H9 (cell line): Measurements from ENCODE around the gene PLXNA4. TPM values are rescaled to one million over a fixed set of nuclear protein-coding genes. Genes with fewer than 3 reads are reported as not detected.

Experiments used
- DNase-seq: peaks from one replicate; pipeline ENCODE4 v3.0.0-alpha.2; 2017
- H2AFZ ChIP-seq: one replicate; pipeline ENCODE4 v1.6.1; 2013; ENCODE audit warnings: mild to moderate bottlenecking, low read length, control low read depth, moderate library complexity
- H2AK5ac ChIP-seq: 2 replicates; pipeline ENCODE4 v1.6.1; 2013; ENCODE audit warnings: low read length, control low read depth, mixed read lengths; ENCODE audit not compliant: insufficient read length
- H2BK120ac ChIP-seq: one replicate; pipeline ENCODE4 v1.6.1; 2013; ENCODE audit warnings: low read depth, mild to moderate bottlenecking, low read length, control low read depth, inconsistent platforms; ENCODE audit not compliant: poor library complexity, severe bottlenecking
- H2BK12ac ChIP-seq: 2 replicates; pipeline ENCODE4 v1.6.1; 2013; ENCODE audit warnings: low read length, control low read depth, mixed read lengths, low read depth; ENCODE audit not compliant: insufficient read length
- H2BK15ac ChIP-seq: 2 replicates; pipeline ENCODE4 v1.6.1; 2013; ENCODE audit warnings: low read depth, low read length, control low read depth
- H2BK20ac ChIP-seq: one replicate; pipeline ENCODE4 v1.6.1; 2013; ENCODE audit warnings: low read depth, mild to moderate bottlenecking, low read length, control low read depth, inconsistent platforms; ENCODE audit not compliant: poor library complexity, severe bottlenecking
- H2BK5ac ChIP-seq: 2 replicates; pipeline ENCODE4 v1.6.1; 2013; ENCODE audit warnings: low read length, control low read depth, mixed read lengths; ENCODE audit not compliant: insufficient read length
- H3K14ac ChIP-seq: 2 replicates; pipeline ENCODE4 v1.6.1; 2013; ENCODE audit warnings: low read length, control low read depth; ENCODE audit not compliant: insufficient read depth
- H3K18ac ChIP-seq: 2 replicates; pipeline ENCODE4 v1.6.1; 2013; ENCODE audit warnings: low read depth, mild to moderate bottlenecking, mixed read lengths, low read length, control low read depth; ENCODE audit not compliant: insufficient read length
- H3K23ac ChIP-seq: 2 replicates; pipeline ENCODE4 v1.6.1; 2013; ENCODE audit warnings: low read length, control low read depth, mixed read lengths, low read depth; ENCODE audit not compliant: insufficient read length
- H3K23me2 ChIP-seq: 2 replicates; pipeline ENCODE4 v1.6.1; 2013; ENCODE audit warnings: low read depth, mild to moderate bottlenecking, mixed read lengths, low read length, control low read depth; ENCODE audit not compliant: insufficient read length, poor library complexity, severe bottlenecking
- H3K27ac ChIP-seq: 2 replicates; pipeline ENCODE4 v1.5.1; 2013; ENCODE audit warnings: low read length, control low read depth, mixed read lengths, low read depth; ENCODE audit not compliant: insufficient read length
- H3K27me3 ChIP-seq: 2 replicates; pipeline ENCODE4 v1.6.1; 2013; ENCODE audit warnings: low read length, control low read depth, inconsistent platforms; ENCODE audit not compliant: insufficient read depth
- H3K4ac ChIP-seq: 2 replicates; pipeline ENCODE4 v1.6.1; 2013; ENCODE audit warnings: low read depth, mild to moderate bottlenecking, control low read depth, inconsistent platforms, low read length, moderate library complexity
- H3K4me1 ChIP-seq: 2 replicates; pipeline ENCODE4 v1.6.1; 2013; ENCODE audit warnings: low read length, control low read depth, inconsistent platforms; ENCODE audit not compliant: insufficient read depth
- H3K4me2 ChIP-seq: 2 replicates; pipeline ENCODE4 v1.6.1; 2013; ENCODE audit warnings: low read length, control low read depth, mixed read lengths; ENCODE audit not compliant: insufficient read length, insufficient read depth
- H3K56ac ChIP-seq: 2 replicates; pipeline ENCODE4 v1.6.1; 2013; ENCODE audit warnings: low read depth, mild to moderate bottlenecking, mixed read lengths, low read length, control low read depth; ENCODE audit not compliant: insufficient read length
- H3K79me1 ChIP-seq: 2 replicates; pipeline ENCODE4 v1.6.1; 2013; ENCODE audit warnings: low read depth, mild to moderate bottlenecking, moderate library complexity, low read length, control low read depth, inconsistent platforms; ENCODE audit not compliant: insufficient read depth, poor library complexity, severe bottlenecking
- H3K79me2 ChIP-seq: 2 replicates; pipeline ENCODE4 v1.6.1; 2013; ENCODE audit warnings: low read length, control low read depth, inconsistent platforms; ENCODE audit not compliant: insufficient read depth
- H3K9ac ChIP-seq: 2 replicates; pipeline ENCODE4 v1.6.1; 2013; ENCODE audit warnings: low read length, control low read depth, mixed read lengths; ENCODE audit not compliant: insufficient read length; ENCODE audit errors: extremely low read depth
- H3K9me3 ChIP-seq: one replicate; pipeline ENCODE4 v1.6.1; 2013; ENCODE audit warnings: low read depth, low read length, inconsistent platforms; ENCODE audit not compliant: control insufficient read depth
- H3T11ph ChIP-seq: one replicate; pipeline ENCODE4 v1.6.1; 2013; ENCODE audit warnings: mild to moderate bottlenecking, low read length, control low read depth, inconsistent platforms
- H4K20me1 ChIP-seq: one replicate; pipeline ENCODE4 v1.6.1; 2013; ENCODE audit not compliant: control insufficient read depth, insufficient read length, insufficient read depth
- H4K5ac ChIP-seq: 2 replicates; pipeline ENCODE4 v1.6.1; 2013; ENCODE audit warnings: low read depth, mild to moderate bottlenecking, mixed read lengths, low read length, control low read depth; ENCODE audit not compliant: insufficient read length
- H4K8ac ChIP-seq: replicated peaks from 2 replicates; pipeline ENCODE4 v1.6.1; 2013; ENCODE audit warnings: low read length, control low read depth, mixed read lengths, low read depth; ENCODE audit not compliant: insufficient read length
- H4K91ac ChIP-seq: 2 replicates; pipeline ENCODE4 v1.6.1; 2013; ENCODE audit warnings: low read depth, mild to moderate bottlenecking, moderate library complexity, mixed read lengths, low read length, control low read depth; ENCODE audit not compliant: insufficient read length
- H3K27ac Mint-ChIP-seq, 3 experiments: 2 replicates in 2 of 3; 3 replicates in 1 of 3; pipeline ENCODE4 v1.8.0; 2020 to 2021; ENCODE audit warnings: mixed read lengths in 3 of 3, mild to moderate bottlenecking in 1 of 3, moderate library complexity in 1 of 3
- H3K27me3 Mint-ChIP-seq: 2 replicates; pipeline ENCODE4 v1.8.0; 2021; ENCODE audit warnings: low read depth, mild to moderate bottlenecking, moderate library complexity, mixed read lengths
- H3K36me3 Mint-ChIP-seq, 3 experiments: 2 replicates in 2 of 3; 3 replicates in 1 of 3; pipeline ENCODE4 v1.8.0; 2020 to 2021; ENCODE audit warnings: low read depth in 3 of 3, mixed read lengths in 3 of 3; ENCODE audit not compliant: insufficient read depth in 1 of 3
- H3K4me1 Mint-ChIP-seq, 2 experiments: 2 replicates each; pipeline ENCODE4 v1.8.0; 2020; ENCODE audit warnings: mixed read lengths in 2 of 2
- H3K4me3 Mint-ChIP-seq, 2 experiments: 2 replicates in 1 of 2; 3 replicates in 1 of 2; pipeline ENCODE4 v1.8.0; 2020 to 2021; ENCODE audit warnings: mild to moderate bottlenecking in 2 of 2, mixed read lengths in 2 of 2, moderate library complexity in 1 of 2
- H3K9me3 Mint-ChIP-seq, 2 experiments: 2 replicates in 1 of 2; 3 replicates in 1 of 2; pipeline ENCODE4 v1.8.0; 2020; ENCODE audit warnings: mild to moderate bottlenecking in 2 of 2, mixed read lengths in 2 of 2, moderate library complexity in 1 of 2
- CTCF ChIP-seq: fragments of 200-600 bp; sonication (generic); conservative IDR thresholded peaks from 3 replicates; pipeline ENCODE4 v1.8.0; 2021; ENCODE audit warnings: antibody characterized with exemption, mild to moderate bottlenecking
- whole genome bisulfite sequencing: extraction: QIAGEN DNeasy Blood & Tissue Kit; methylation state at CpG from one replicate; pipeline ENCODE4 v1.1.7; 2013; ENCODE audit warnings: missing lambda C conversion rate, low lambda C conversion rate, mixed read lengths; ENCODE audit not compliant: insufficient read length; ENCODE audit errors: extremely low coverage; 5-methylcytosine and 5-hydroxymethylcytosine counted together
- total RNA-seq: library from RNA; stranded (reverse); gene quantifications from 2 replicates; pipeline ENCODE4 v1.2.1, GENCODE V29; 2021

PLXNA4 gene
- total RNA-seq, 1 experiment from 2014 or later, result 0.35 TPM

DNA sequence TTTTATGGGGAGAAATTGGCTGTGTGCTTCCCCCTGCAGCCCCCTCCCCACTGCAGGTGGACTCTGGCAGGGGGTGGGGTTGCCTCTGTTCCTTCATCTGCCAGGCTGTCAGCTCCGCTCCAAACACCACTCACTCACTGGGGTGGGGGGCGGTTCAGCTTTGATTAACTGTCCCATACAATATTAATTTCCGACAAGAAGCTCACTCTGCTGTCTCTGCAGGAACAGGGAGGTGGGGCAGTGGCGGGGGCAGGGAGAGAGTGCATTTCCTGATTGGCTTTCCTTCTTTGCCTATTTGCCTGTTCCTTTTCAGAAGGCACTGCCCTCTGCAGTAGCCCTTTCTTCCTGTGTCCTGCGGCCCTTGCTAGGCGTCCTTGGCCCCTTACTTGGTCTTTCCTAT lies 500.8 kb downstream of the PLXNA4 start:
- Histone ChIP-seq H2BK120ac (no peak overlapping the region), H3K4me2 (no peak overlapping the region), H3K9ac (no peak overlapping the region), H4K20me1 (no peaks in the 10 kb centered on the region), H2AK5ac (no peak overlapping the region), H4K91ac (no peak overlapping the region), H3K4me1 (no peaks in the 10 kb centered on the region), H2AFZ (no peak overlapping the region), H3K14ac (no peak overlapping the region), H4K5ac (no peak overlapping the region), H2BK5ac (no peak overlapping the region), H3K23me2 (no peaks in the 10 kb centered on the region), H3K23ac (no peak overlapping the region), H3K9me3 (no peaks in the 10 kb centered on the region), H2BK12ac (no peak overlapping the region), H3K27ac (no peak overlapping the region), H3K4ac (no peak overlapping the region), H3K56ac (no peak overlapping the region), H3K27me3 (no peaks in the 10 kb centered on the region), H2BK20ac (no peak overlapping the region), H3K18ac (peak overlapping the region; percentile 5), H3K79me2 (no peaks in the 10 kb centered on the region), H2BK15ac (no peak overlapping the region), H3K79me1 (no peaks in the 10 kb centered on the region), H3T11ph (no peak overlapping the region), H4K8ac (no peak overlapping the region)
- H3K4me3 Mint-ChIP-seq, result no peak overlapping the region
- H3K9me3 Mint-ChIP-seq, result peaks cover 4 to 6% of the 10 kb centered on the region in 2 experiments; a peak in 2 of 5 replicates
- TF ChIP-seq CTCF, result no peak
- DNase-seq, result peak; percentile 39
- peaks cover 11 to 14% of the 10 kb centered on the region in 2 experiments for H3K4me1 Mint-ChIP-seq
- H3K27me3 Mint-ChIP-seq, result peaks cover 14% of the 10 kb centered on the region
- WGBS, result no CpG with 5 or more reads among the region's 6 CpGs
- no peaks in the 10 kb centered on the region for H3K36me3 Mint-ChIP-seq
- H3K27ac Mint-ChIP-seq, result no peak overlapping the region
